K562 (cell line): ENCODE results near the gene TTC9C. TPM values are rescaled to one million over a fixed set of nuclear protein-coding genes. Genes with fewer than 3 reads are reported as not detected.
A peak's percentile ranks its signal among the peaks of the same experiment; 100 is the strongest.

ENCODE experiments used
- BACH1 ChIP-seq: fragments of 200-800 bp; sonication (Bioruptor generic); IDR thresholded peaks from 2 replicates; pipeline ENCODE4 v1.6.1; 2016; ENCODE audit warnings: missing genetic modification characterization, missing compliant biosample characterization
- BRCA1 ChIP-seq, 2 experiments: fragments of 450-650 bp in 1 of 2; sonication (generic) in 1 of 2; formaldehyde crosslinking in 1 of 2; IDR thresholded peaks; 2 replicates each; pipeline versions ENCODE4 v1.5.0 to v1.6.1; 2017 to 2020; ENCODE audit warnings: mild to moderate bottlenecking in 1 of 2, missing genetic modification reagents in 1 of 2
- CCAR2 ChIP-seq: fragments of 200-400 bp; formaldehyde crosslinking; IDR thresholded peaks from 2 replicates; pipeline ENCODE4 v1.6.1; 2017; ENCODE audit warnings: mild to moderate bottlenecking, low read depth, low read length
- EHMT2 ChIP-seq: fragments of 450-650 bp; IDR thresholded peaks from 2 replicates; pipeline ENCODE4 v1.6.1; 2018; ENCODE audit warnings: antibody characterized with exemption
- EP300 ChIP-seq: IDR thresholded peaks from 2 replicates; pipeline ENCODE4 v1.6.1; 2012; ENCODE audit warnings: low read length, improper control_type of control experiment
- GABPA ChIP-seq: fragments of 200-800 bp; sonication (Bioruptor generic); conservative IDR thresholded peaks from 2 replicates; pipeline ENCODE4 v1.6.1; 2016; ENCODE audit warnings: low read depth, missing genetic modification characterization, missing compliant biosample characterization
- GTF2B ChIP-seq: IDR thresholded peaks from 2 replicates; pipeline ENCODE4 v1.6.1; 2011; ENCODE audit not compliant: insufficient read length; ENCODE audit errors: extremely low read depth
- HBP1 ChIP-seq: fragments of 450-650 bp; formaldehyde crosslinking; IDR thresholded peaks from 2 replicates; pipeline ENCODE4 v1.4.0; 2022; ENCODE audit warnings: missing genetic modification characterization
- JUND ChIP-seq, 2 experiments: IDR thresholded peaks; 2 replicates in 1 of 2; 3 replicates in 1 of 2; pipeline ENCODE4 v1.6.1; 2011; ENCODE audit warnings: borderline replicate concordance in 2 of 2, low read depth in 2 of 2, low read length in 2 of 2, improper control_type of control experiment in 1 of 2, missing biosample characterization in 1 of 2, missing genetic modification characterization in 1 of 2, missing genetic modification reagents in 1 of 2
- LARP7 ChIP-seq: fragments of 450-650 bp; IDR thresholded peaks from 2 replicates; pipeline ENCODE4 v1.6.1; 2016
- LCOR ChIP-seq: sonication (generic); formaldehyde crosslinking; IDR thresholded peaks from 2 replicates; pipeline ENCODE4 v1.8.0; 2022; ENCODE audit warnings: mild to moderate bottlenecking, missing genetic modification reagents
- MBD1 ChIP-seq: fragments of 250-450 bp; sonication (Bioruptor Pico); IDR thresholded peaks from 2 replicates; pipeline ENCODE4 v1.8.0; 2022; ENCODE audit warnings: inconsistent platforms
- MXI1 ChIP-seq: IDR thresholded peaks from 2 replicates; pipeline ENCODE4 v1.6.1; 2011; ENCODE audit warnings: low read depth, mild to moderate bottlenecking, improper control_type of control experiment, low read length
- MYBL2 ChIP-seq, 2 experiments: fragments of 450-650 bp in 1 of 2; sonication (generic) in 1 of 2; formaldehyde crosslinking in 1 of 2; IDR thresholded peaks; 2 replicates each; pipeline versions ENCODE4 v1.6.1 to v1.8.1; 2017 to 2022; ENCODE audit warnings: borderline replicate concordance in 1 of 2, inconsistent platforms in 1 of 2, low read depth in 1 of 2, mild to moderate bottlenecking in 1 of 2, missing genetic modification reagents in 1 of 2, moderate library complexity in 1 of 2
- NFATC3 ChIP-seq: fragments of 450-650 bp; IDR thresholded peaks from 2 replicates; pipeline ENCODE4 v1.6.1; 2017; ENCODE audit warnings: mild to moderate bottlenecking
- NFRKB ChIP-seq: fragments of 450-650 bp; IDR thresholded peaks from 2 replicates; pipeline ENCODE4 v1.6.1; 2016; ENCODE audit warnings: low read depth
- SIRT6 ChIP-seq: IDR thresholded peaks from one replicate; pipeline ENCODE4 v1.6.1; 2012; ENCODE audit warnings: low read depth, mild to moderate bottlenecking, control low read depth, inconsistent platforms, low read length, moderate library complexity
- TFAP4 ChIP-seq: sonication (generic); formaldehyde crosslinking; IDR thresholded peaks from 2 replicates; pipeline ENCODE4 v1.8.0; 2022; ENCODE audit warnings: missing genetic modification reagents, mild to moderate bottlenecking, moderate library complexity, borderline replicate concordance
- ZBTB17 ChIP-seq: fragments of 450-650 bp; formaldehyde crosslinking; IDR thresholded peaks from 2 replicates; pipeline ENCODE4 v1.4.0; 2020; ENCODE audit warnings: mild to moderate bottlenecking
- ZNF444 ChIP-seq: fragments of 250-450 bp; sonication (Bioruptor Pico); IDR thresholded peaks from 2 replicates; pipeline ENCODE4 v1.4.0; 2020; ENCODE audit warnings: mild to moderate bottlenecking, moderate library complexity
- ZNF583 ChIP-seq: fragments of 250-450 bp; sonication (Bioruptor Pico); IDR thresholded peaks from 2 replicates; pipeline ENCODE4 v1.4.0; 2020
- ZNF778 ChIP-seq: fragments of 450-650 bp; formaldehyde crosslinking; IDR thresholded peaks from 2 replicates; pipeline ENCODE4 v1.4.0; 2020; ENCODE audit warnings: mild to moderate bottlenecking, moderate library complexity
- polyA plus RNA-seq, 8 experiments: library from polyadenylated mRNA; depleted of rRNA in 4 of 8; stranded (reverse) in 5 of 8; unstranded in 3 of 8; fragments of >200 nt; fragmentation: Nextera tagmentation in 2 of 8; fragmentation: Illumina TruSeq in 1 of 8; extraction: Ambion mirVana in 2 of 8; extraction: Trizol in 1 of 8; gene quantifications; 2 replicates each; pipeline versions ENCODE4 v1.2.1 to v1.2.3, GENCODE V29; 2011 to 2014; ENCODE audit warnings: inconsistent platforms in 1 of 8, missing spikeins in 1 of 8
- total RNA-seq, 7 experiments: library from RNA; depleted of rRNA in 6 of 7; stranded (reverse); fragments of >200 nt in 6 of 7; fragmentation: Illumina TruSeq in 2 of 7; extraction: Trizol in 2 of 7; gene quantifications; 2 replicates each; pipeline versions ENCODE4 v1.2.1 to v1.2.3, GENCODE V29; 2011 to 2021; ENCODE audit warnings: low replicate concordance in 1 of 7

The TTC9C gene
- total and polyA plus RNA-seq, 9 of the 15 experiments (the other 6 are each of a cell fraction or from before 2014, with no cell fraction given), result 32.8 to 59.0 (median 37.1) TPM

- TF ChIP-seq ZNF778 (CRISPR knock-in tag) (no peak), TFAP4 (CRISPR knock-in tag) (peak; percentile 98), EHMT2 (no peak), SIRT6 (no peak), EP300 (no peak), GABPA (tag) (peak; percentile 93), MYBL2 (IDR thresholded peaks at IDR 0.05; ENCODE audit: low read depth) (no peak), MYBL2 (CRISPR knock-in tag; IDR thresholded peaks at IDR 0.05; ENCODE audit: borderline replicate concordance) (no peak), NFATC3 (no peak), LARP7 (no peak), MBD1 (no peak), NFRKB (no peak), BRCA1 (IDR thresholded peaks at IDR 0.05) (no peak), BRCA1 (CRISPR knock-in tag; IDR thresholded peaks at IDR 0.05) (no peak), MXI1 (peak; percentile 83), CCAR2 (no peak), JUND (IDR thresholded peaks at IDR 0.05; ENCODE audit: borderline replicate concordance, low read depth, low read length) (0 out of 2 replicates have a peak, but pooled peaks have one; percentile 16), JUND (tag; IDR thresholded peaks at IDR 0.05; ENCODE audit: borderline replicate concordance, low read depth, low read length) (no peak), ZNF444 (CRISPR knock-in tag) (no peak), ZNF583 (CRISPR knock-in tag) (no peak), GTF2B (no peak), HBP1 (CRISPR knock-in tag) (peak; percentile 29; the same call in 1 of the 2 replicates), BACH1 (tag) (no peak), LCOR (CRISPR knock-in tag) (no peak), ZBTB17 (CRISPR knock-in tag) (0 out of 2 replicates have a peak, but pooled peaks have one; percentile 70)
Measured at GRCh38 chr11:62705880-62706849, 22.1 kb upstream of the TTC9C start (continued).
